Activated naive CD4-positive, alpha-beta T cell treated with anti-CD3 and anti-CD28 coated beads, Interleukin-2, amount 10 ng/mL, durations not matched to agents 7 days and 5 days (primary cell): Measurements from ENCODE around the gene TRIM66.
A peak's percentile ranks its signal among the peaks of the same experiment; 100 is the strongest.

Experiments used
- CTCF ChIA-PET: fragments of 350-600 bp; sonication (Branson Sonifier 250); formaldehyde crosslinking; loops from one replicate; lab custom pipeline; 2021; ENCODE audit warnings: antibody characterized with exemption; lab: Charles Lee
- DNase-seq: peaks from one replicate; pipeline ENCODE4 v3.0.0-alpha.2; 2020
- H3K27ac Mint-ChIP-seq: one replicate; pipeline ENCODE4 v1.8.0; 2021; ENCODE audit warnings: mild to moderate bottlenecking, moderate library complexity, mixed read lengths
- H3K27me3 Mint-ChIP-seq: one replicate; pipeline ENCODE4 v1.8.0; 2021; ENCODE audit warnings: mild to moderate bottlenecking, mixed read lengths
- H3K36me3 Mint-ChIP-seq: one replicate; pipeline ENCODE4 v1.8.0; 2021; ENCODE audit warnings: mixed read lengths
- H3K4me1 Mint-ChIP-seq: one replicate; pipeline ENCODE4 v1.8.0; 2021; ENCODE audit warnings: mixed read lengths
- H3K4me3 Mint-ChIP-seq: one replicate; pipeline ENCODE4 v1.8.0; 2021; ENCODE audit warnings: mild to moderate bottlenecking, moderate library complexity, mixed read lengths
- H3K9me3 Mint-ChIP-seq: one replicate; pipeline ENCODE4 v1.8.0; 2021; ENCODE audit warnings: mixed read lengths

Gene TRIM66

DNA sequence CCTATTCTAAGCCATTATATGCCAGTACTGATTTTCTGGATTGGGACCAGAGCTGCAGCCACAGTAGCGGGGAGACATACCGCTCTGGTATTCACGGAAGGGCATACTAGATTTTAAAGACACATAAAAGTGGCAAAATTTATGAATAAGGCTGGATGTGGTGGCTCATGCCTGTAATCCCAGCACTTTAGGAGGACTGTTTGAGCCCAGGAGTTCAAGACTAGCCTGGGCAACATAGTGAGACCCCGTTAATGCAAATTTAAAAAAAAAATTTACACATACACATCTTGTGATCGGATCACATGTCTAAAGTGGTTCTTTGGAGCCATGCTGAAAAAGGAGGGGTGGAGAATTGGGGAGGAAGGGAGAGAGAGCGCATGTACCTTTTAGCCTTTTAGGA, 9.1 kb upstream of the TRIM66 start:
- H3K27ac Mint-ChIP-seq = no peak overlapping the region
- H3K4me1 Mint-ChIP-seq = peaks cover 36% of the 10 kb centered on the region
- CTCF ChIA-PET = no interaction called here
- H3K36me3 Mint-ChIP-seq = peaks cover 23% of the 10 kb centered on the region
- H3K27me3 Mint-ChIP-seq = no peaks in the 10 kb centered on the region
- H3K4me3 Mint-ChIP-seq = no peak overlapping the region
- DNase-seq = no peak
- no peaks in the 10 kb centered on the region for H3K9me3 Mint-ChIP-seq

DNA sequence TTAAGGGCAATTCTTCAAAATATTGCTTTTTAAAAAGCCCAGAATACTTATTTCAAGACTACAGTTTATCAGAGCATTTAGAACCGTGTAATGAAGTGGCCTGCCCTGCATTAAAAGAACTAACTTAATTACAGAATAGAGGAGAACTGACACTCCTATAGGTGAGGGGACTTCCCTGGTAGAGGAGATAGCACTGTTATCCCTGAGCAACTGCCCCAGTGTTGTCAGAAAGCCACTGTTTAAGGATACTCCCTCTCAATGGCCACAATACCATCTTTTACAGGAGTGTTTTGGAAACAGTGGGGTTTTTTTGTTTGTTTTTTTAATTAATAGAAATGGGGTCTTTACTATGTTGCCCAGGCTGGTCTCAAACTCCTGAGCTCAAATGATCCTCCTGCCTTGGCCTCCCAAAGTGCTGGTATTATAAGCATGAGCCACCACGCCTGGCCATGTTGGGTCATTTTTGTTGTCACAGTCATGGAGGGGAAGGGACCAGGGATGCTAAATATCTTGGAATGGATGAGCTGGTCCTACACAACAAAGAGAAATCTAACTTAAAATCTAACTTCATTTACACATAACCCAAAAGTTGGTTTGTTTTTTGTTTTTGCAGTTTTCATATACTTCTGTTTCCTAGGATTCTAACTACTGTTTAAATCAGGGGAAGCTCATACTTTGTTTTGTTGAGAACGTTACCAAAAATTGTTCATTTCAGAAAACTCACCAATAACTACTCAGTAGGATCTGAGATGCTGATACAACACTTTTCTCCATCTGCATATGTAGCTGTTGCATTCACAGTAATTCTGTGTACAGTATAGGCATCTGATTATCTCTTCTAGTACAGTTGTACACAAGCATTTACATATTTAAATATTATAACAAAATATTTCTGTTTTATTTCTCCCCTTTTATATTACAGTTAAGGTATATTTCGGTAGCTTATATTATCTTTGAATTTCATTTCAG, 8.2 kb upstream of the TRIM66 start:
- Mint-ChIP-seq H3K4me3 (peak overlapping the region; percentile 94), H3K36me3 (peaks cover 30% of the 10 kb centered on the region), H3K27me3 (no peaks in the 10 kb centered on the region), H3K27ac (peak overlapping the region; percentile 99), H3K4me1 (peaks cover 40% of the 10 kb centered on the region), H3K9me3 (no peaks in the 10 kb centered on the region)
- CTCF ChIA-PET = interaction anchor here (0.6 kb wide), 1 partner anchor 354 kb away, joined by 3 read pairs; no protein-coding TSS in a partner anchor
- DNase-seq = no peak

DNA sequence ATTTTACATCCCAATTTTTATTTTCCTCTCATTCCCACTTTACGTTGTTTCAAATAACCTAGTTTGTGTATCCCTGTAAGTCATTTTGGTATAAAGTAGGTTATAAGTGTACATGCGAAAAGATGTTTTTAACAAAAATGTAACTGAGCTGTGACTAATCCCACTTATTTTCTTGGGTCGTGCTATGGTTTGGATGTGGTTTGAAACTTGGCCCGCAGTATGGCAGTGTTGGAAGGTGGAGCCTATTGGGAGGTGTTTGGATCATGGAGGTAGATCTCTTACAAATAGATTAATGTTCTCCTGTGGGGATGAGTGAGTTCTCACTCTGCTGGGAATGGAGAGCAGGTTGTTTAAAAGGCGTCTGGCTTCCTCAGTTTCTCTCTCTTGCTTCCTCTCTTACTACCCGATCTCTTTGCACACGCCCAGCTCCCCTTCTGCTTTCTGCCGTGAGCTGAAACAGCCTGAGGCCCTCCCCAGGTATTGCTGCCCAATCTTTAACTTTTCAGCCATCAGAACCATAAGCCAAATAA, 7.3 kb upstream of the TRIM66 start:
- Mint-ChIP-seq H3K27me3 (no peaks in the 10 kb centered on the region), H3K27ac (peak overlapping the region; percentile 99), H3K9me3 (no peaks in the 10 kb centered on the region), H3K4me1 (peaks cover 48% of the 10 kb centered on the region), H3K4me3 (peak overlapping the region; percentile 94), H3K36me3 (peaks cover 39% of the 10 kb centered on the region)
- no peak for DNase-seq
- CTCF ChIA-PET = interaction anchor here (0.9 kb wide), 1 partner anchor 270 kb away, joined by 3 read pairs; no protein-coding TSS in a partner anchor

DNA sequence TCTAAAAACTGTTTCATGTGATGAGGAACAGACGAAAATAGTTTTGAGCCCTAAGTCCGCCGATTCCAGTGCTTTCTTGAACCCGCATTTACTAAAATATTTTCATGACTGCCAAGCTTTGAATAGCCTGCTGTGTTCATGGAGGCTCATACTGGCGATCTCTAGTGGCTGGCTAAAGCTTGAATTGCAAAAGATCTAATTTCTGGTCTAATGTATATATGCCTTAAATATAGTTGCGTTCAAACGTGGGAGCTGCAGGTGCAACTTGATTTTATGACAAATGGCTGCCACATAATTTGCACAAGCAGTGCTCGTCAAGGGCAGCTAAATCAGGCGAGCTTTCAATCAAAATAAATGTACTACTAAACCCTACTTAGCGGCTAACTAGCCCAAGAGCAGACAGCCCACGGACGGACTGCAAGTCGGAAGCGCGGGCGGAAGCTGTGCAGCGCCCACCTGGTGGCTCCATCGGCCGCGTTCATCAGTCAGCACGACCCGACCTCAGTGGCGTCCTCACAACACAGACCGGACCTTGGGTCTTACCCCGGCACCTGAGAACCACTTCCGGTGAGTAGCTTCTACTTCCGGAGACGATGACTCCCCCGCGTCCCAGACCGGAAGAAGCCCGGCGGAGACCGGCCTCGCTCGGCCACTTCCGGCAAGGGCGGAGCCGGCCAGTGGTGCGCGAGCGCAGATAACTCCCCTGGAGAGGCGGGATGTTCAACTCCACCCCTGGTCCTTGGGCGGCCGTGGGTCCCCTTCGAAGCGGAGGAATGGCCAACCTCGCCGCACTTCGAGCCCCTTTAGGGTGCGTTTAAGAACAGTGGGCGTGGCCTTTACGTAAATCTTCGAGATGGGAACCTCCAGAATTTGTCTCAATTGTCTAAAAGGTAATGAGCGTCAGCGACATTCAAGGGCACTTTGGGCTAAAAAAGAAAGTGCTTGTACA, 6.2 kb upstream of the TRIM66 start:
- H3K36me3 Mint-ChIP-seq = peaks cover 45% of the 10 kb centered on the region
- peak overlapping the region; percentile 99 for H3K27ac Mint-ChIP-seq
- H3K9me3 Mint-ChIP-seq = no peaks in the 10 kb centered on the region
- H3K4me1 Mint-ChIP-seq = peaks cover 58% of the 10 kb centered on the region
- peak overlapping the region; percentile 94 for H3K4me3 Mint-ChIP-seq
- peak; percentile 91 for DNase-seq
- CTCF ChIA-PET = interaction anchor here (0.6 to 1.2 kb wide), 4 partner anchors 15 to 449 kb away, joined by 3 to 6 read pairs (median 3); no protein-coding TSS in a partner anchor
- H3K27me3 Mint-ChIP-seq = no peaks in the 10 kb centered on the region

DNA sequence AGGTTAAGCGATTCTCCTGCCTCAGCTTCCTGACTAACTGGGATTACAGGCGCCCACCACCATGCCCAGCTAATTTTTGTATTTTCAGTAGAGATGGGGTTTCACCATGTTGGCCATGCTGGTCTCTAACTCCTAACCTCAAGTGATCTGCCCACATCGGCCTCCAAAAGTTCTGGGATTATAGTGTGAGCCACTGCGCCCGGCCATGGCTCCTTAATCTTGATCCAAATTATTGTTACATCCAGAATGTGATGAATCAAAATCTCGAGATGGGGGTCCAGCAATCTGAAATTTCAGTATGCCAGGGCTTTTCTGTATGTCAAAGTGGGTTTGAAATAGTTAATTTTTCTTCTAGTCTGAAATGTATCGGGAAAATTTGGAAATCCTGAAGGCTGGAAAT, 3.9 kb upstream of the TRIM66 start:
- Mint-ChIP-seq H3K27me3 (no peaks in the 10 kb centered on the region), H3K27ac (no peak overlapping the region), H3K9me3 (no peaks in the 10 kb centered on the region), H3K36me3 (peaks cover 53% of the 10 kb centered on the region), H3K4me3 (no peak overlapping the region), H3K4me1 (peaks cover 71% of the 10 kb centered on the region)
- DNase-seq = no peak
- CTCF ChIA-PET = no interaction called here

DNA sequence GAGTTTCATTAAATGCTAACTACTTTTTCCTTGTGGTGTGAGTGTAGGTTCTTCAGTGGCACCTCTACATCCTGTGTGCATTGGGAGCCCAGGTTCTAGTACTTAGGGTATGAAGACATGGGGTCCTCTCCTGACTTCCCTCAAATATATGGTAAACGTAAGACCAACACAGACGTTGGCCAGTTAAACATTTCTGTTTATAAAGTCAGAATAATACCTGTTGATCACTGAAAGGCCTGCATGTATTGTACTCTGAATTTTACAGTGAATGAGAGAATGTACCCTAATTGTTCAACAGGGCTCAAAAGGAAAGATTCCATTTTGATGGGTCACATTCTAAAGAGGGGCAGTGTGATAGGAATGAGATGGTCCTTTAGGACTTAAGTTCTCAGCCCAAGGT, 3.4 kb upstream of the TRIM66 start:
- peaks cover 52% of the 10 kb centered on the region for H3K36me3 Mint-ChIP-seq

DNA sequence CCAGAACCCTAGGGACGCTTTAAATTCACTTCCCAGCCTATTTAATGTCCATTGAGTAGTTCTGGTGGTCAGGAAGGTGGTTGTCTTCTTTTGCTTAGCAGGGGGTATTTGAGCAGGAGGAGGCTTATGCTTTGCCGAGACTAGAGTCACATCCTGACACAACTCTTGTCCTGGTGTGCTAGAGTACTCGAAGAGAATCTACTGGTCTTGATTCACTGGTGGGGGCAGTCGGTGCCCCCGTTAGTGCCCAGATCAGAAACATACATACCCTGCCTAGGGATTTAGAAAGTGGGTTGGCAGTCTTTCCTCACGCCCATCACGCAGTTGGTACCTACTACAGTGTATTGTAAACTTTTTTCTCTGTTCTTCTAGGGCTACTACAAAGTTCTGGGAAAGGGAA, 2.8 kb upstream of the TRIM66 start:
- CTCF ChIA-PET = no interaction called here
- peak overlapping the region; percentile 94 for H3K4me3 Mint-ChIP-seq
- no peaks in the 10 kb centered on the region for H3K27me3 Mint-ChIP-seq
- DNase-seq = no peak
- no peak overlapping the region for H3K27ac Mint-ChIP-seq
- peaks cover 76% of the 10 kb centered on the region for H3K4me1 Mint-ChIP-seq
- no peaks in the 10 kb centered on the region for H3K9me3 Mint-ChIP-seq
- H3K36me3 Mint-ChIP-seq = peaks cover 57% of the 10 kb centered on the region

More for the DNA sequence above, 3.4 kb upstream of the TRIM66 start:
- Mint-ChIP-seq H3K4me3 (no peak overlapping the region), H3K4me1 (peaks cover 73% of the 10 kb centered on the region), H3K27ac (peak overlapping the region; percentile 26), H3K27me3 (no peaks in the 10 kb centered on the region), H3K9me3 (no peaks in the 10 kb centered on the region)
- no peak for DNase-seq
- CTCF ChIA-PET = no interaction called here

DNA sequence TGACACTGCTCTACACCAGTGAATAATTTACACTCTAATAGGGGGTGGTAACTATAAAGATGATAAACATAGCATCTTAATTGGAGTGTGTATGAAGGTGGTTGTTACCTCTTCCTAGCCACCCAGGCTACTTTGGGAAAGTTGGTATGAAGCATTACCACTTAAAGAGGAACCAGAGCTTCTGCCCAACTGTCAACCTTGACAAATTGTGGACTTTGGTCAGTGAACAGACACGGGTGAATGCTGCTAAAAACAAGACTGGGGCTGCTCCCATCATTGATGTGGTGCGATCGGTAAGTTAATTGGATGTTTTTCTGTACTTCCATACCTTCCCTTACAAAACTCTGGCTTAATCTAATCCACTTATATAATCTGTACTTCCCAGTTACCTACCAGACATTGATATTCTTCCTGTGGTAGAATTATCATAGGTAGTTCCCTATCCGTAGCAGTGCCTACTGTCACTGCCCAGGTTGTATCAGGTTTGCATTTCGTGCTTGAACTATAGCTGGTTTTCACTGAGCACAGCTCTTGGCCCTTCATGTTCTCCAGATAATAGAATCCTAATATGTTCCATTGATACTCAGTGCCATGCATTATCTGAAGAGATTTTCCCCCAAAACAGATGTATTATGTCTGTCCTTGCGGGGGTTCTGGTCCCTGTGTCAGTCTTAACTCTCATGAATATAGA, 2.3 kb upstream of the TRIM66 start:
- Mint-ChIP-seq H3K9me3 (no peaks in the 10 kb centered on the region), H3K4me1 (peaks cover 73% of the 10 kb centered on the region), H3K36me3 (peaks cover 61% of the 10 kb centered on the region), H3K27me3 (no peaks in the 10 kb centered on the region), H3K4me3 (peak overlapping the region; percentile 94), H3K27ac (peak overlapping the region; percentile 92)
- CTCF ChIA-PET = no interaction called here
- no peak for DNase-seq

DNA sequence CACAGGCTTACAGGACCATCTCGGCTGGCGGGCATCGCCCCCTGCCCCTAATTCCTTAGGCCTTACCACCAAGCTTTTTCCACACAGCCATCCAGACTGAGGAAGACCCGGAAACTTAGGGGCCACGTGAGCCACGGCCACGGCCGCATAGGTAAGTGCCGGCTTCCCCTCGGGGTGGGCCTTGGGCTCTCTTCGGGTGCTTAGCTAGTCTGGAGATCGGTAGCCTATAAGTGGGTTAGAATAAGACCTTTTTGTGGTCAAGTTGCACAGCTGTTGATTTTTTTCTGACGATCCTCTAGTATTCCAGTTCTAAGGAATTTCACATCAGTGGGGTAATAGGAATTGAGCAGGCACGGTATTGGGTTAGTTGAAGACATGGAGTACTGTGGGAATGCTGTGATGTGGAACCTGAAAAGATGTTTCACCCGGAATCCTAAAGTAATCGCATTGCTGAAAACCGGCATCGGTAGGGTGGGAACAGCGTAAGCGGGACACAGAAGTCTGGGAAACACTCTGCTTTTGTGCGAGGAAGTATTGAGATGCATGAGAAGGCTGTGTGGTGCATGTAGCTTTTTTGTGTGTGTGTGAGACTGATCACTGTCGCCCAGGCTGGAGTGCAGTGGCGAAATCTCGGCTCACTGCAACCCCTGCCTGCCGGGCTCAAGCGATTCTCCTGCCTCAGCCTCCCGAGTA, 796 bp upstream of the TRIM66 start:
- CTCF ChIA-PET = interaction anchor here (0.7 to 1.1 kb wide), 2 partner anchors 232 to 276 kb away, joined by 3 to 4 read pairs; no protein-coding TSS in a partner anchor
- DNase-seq = no peak
- H3K4me1 Mint-ChIP-seq = peaks cover 59% of the 10 kb centered on the region
- no peaks in the 10 kb centered on the region for H3K9me3 Mint-ChIP-seq
- H3K36me3 Mint-ChIP-seq = peaks cover 59% of the 10 kb centered on the region
- H3K4me3 Mint-ChIP-seq = peak overlapping the region; percentile 94
- no peaks in the 10 kb centered on the region for H3K27me3 Mint-ChIP-seq
- peak overlapping the region; percentile 92 for H3K27ac Mint-ChIP-seq

DNA sequence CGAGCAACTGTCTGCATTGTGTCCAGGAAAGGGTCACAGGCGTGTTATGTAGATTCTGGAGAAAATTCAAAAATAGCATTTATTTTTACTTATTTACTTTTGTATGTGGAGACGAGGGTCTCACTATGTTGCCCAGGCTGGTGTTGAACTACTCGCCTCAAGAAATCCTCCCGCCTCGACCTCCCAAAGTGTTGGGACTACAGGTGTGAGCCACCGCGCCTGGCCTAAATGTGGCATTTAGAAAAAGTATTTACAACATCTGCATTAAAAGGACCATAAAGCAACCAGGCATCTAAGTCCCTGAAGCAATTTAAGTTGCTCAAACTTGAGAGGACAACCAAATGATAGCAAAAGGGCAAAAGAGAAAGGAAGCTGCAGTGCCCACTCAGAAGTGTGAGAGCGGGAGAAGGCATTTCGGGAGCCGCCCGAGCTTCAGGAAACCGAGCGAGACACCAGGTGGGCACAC, 595 bp downstream of the TRIM66 start:
- DNase-seq = no peak
- H3K27ac Mint-ChIP-seq = peak overlapping the region; percentile 92
- H3K36me3 Mint-ChIP-seq = peaks cover 55% of the 10 kb centered on the region
- no peaks in the 10 kb centered on the region for H3K27me3 Mint-ChIP-seq
- H3K4me1 Mint-ChIP-seq = peaks cover 48% of the 10 kb centered on the region
- H3K9me3 Mint-ChIP-seq = no peaks in the 10 kb centered on the region
- peak overlapping the region; percentile 94 for H3K4me3 Mint-ChIP-seq
- CTCF ChIA-PET = no interaction called here

DNA sequence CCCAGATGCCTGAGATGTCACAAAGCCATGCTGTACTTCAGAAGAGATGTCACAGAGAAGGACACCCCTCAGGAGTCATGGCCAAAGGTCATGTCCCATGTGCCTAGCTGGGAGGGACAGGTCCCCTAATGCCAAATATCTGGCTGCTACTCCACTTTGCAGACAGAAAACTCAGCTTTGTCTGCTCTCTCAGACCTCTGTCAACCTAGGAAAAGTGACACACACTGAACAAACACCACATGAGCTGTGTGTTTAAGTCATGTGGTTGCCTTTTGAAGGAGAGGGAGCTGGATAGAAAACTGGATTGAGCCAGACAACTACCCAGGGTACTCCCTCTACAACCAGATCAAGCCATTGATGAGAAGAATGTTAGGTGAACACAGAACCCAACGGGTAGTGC, 3.5 kb downstream of the TRIM66 start:
- Mint-ChIP-seq H3K27me3 (no peaks in the 10 kb centered on the region), H3K4me3 (no peak overlapping the region), H3K9me3 (no peaks in the 10 kb centered on the region), H3K36me3 (peaks cover 28% of the 10 kb centered on the region), H3K4me1 (peaks cover 25% of the 10 kb centered on the region), H3K27ac (no peak overlapping the region)
- DNase-seq = no peak
- CTCF ChIA-PET = interaction anchor here (1.4 kb wide), 1 partner anchor 155 kb away, joined by 3 read pairs; no protein-coding TSS in a partner anchor

DNA sequence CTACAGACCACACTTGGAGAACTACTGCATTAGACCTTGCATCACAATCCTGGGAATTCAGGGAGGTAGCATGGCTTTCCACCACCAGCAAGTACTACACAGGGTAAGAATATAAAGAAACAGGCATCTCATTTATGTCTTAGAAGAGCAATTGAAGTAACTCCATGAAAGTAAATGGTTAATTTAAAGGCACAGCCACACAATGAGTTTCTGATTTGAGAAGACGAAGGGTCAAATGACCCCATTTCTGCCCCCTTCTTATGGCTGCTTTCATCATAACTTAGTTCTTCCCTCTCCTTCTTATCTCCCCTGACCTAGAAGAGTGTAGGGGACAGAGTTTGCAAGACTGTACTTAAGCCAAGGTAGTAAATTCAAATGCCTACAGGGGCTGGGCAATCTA, 6.0 kb downstream of the TRIM66 start:
- DNase-seq = no peak
- H3K9me3 Mint-ChIP-seq = no peaks in the 10 kb centered on the region
- H3K27me3 Mint-ChIP-seq = no peaks in the 10 kb centered on the region
- CTCF ChIA-PET = no interaction called here
- H3K27ac Mint-ChIP-seq = no peak overlapping the region
- peaks cover 34% of the 10 kb centered on the region for H3K36me3 Mint-ChIP-seq
- H3K4me3 Mint-ChIP-seq = no peak overlapping the region
- H3K4me1 Mint-ChIP-seq = peaks cover 15% of the 10 kb centered on the region

DNA sequence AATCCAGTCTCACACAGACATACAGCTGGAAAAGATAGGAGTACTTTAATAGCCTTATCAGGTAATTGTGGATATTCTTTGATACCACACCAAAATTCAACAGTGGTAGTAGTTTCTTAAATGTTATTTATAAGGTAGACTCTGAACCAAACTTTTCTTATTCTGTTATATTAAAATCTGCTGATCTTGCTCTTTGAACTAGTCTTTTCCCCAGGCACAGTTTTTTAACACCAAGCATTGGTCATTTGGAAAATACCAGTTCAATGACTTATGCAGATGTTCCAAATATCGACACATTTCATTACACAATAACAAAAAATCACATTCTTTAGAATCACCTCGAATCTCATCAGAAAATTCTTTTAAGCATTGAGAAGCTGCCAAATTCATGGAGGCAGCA, 7.6 kb downstream of the TRIM66 start:
- H3K27ac Mint-ChIP-seq = no peak overlapping the region
- peaks cover 4% of the 10 kb centered on the region for H3K4me1 Mint-ChIP-seq
- DNase-seq = no peak
- CTCF ChIA-PET = no interaction called here
- H3K36me3 Mint-ChIP-seq = peaks cover 32% of the 10 kb centered on the region
- no peaks in the 10 kb centered on the region for H3K9me3 Mint-ChIP-seq
- no peaks in the 10 kb centered on the region for H3K27me3 Mint-ChIP-seq
- no peak overlapping the region for H3K4me3 Mint-ChIP-seq
